GM21723 (cell line): ENCODE measurements around the gene PWWP2B.

Experiments
- ATAC-seq: cut with Tn5 transposase; IDR thresholded peaks from one replicate; pipeline ENCODE4 v1.9.1; 2021; ENCODE audit warnings: mild to moderate bottlenecking, moderate library complexity; ENCODE audit not compliant: unreplicated experiment

PWWP2B gene

DNA sequence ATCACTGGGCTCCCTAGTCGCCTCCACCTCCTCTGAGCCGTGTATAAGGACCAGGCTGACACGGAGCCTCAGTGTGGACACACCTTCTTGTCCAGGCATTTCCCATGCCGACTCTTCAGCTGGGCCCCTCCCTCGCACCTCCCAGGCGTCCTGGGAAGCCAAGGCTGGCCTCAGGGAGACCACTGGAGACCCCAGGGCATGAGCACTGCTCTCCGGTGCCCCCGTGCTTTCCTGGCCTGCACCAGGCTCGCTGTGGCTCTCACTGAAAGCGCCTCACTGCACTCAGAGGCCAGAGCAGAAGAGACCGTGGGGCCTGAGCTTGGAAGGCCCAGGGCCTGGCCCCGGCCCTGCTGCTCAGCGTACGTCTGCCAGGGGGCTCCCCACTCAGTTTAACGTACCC, 33.6 kb upstream of the PWWP2B start:
- ATAC-seq: no peak

GRCh38 chr10:132363921-132364593, 32.9 kb upstream of the PWWP2B start:
- ATAC-seq: no peak

GRCh38 chr10:132364594-132364970, 32.4 kb upstream of the PWWP2B start:
- ATAC-seq: no peak

- ATAC-seq: no peak
Observed at GRCh38 chr10:132365102-132365501, 31.9 kb upstream of the PWWP2B start.

DNA sequence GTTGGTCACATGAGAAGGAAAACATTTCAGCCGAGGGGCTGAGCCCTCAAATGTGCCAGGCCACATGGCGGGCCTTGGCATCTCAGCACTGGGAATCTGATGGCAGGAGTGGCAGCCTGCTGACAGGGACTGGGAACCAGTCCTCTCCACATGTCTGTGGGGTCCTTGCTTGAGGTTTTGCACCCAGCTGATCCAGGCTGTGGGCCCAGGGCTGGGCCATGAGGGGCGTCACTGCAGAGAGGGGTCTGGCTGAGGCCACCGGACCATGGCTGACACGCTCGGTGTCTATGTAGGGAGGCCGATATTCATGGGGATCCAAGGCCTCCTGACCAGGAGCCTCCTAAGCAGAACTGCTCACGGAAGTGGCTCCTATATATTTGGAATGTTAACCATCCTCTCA, 31.0 kb upstream of the PWWP2B start:
- ATAC-seq: no peak

DNA sequence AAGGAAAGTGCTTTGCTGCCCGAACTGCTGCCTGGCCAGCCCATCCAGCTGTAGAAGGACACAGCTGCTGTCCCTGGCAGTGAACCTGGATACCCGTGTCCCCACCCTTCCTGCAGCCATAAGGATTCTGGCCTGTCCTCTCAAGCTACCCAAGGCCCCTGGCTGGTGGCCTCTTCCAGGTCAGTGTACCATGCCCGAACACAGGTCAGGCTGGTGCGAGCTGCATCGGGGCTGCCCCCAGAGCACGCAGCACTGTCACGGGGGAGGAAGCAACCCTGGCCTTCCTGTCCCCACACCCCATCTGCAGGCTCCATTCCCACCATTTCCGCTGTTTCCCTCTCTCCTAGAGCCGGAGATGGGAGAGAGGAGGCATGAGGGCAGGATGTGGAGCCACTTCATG, 30.5 kb upstream of the PWWP2B start:
- ATAC-seq: no peak

- no peak for ATAC-seq
Observed at GRCh38 chr10:132368391-132368790, 28.6 kb upstream of the PWWP2B start.

DNA sequence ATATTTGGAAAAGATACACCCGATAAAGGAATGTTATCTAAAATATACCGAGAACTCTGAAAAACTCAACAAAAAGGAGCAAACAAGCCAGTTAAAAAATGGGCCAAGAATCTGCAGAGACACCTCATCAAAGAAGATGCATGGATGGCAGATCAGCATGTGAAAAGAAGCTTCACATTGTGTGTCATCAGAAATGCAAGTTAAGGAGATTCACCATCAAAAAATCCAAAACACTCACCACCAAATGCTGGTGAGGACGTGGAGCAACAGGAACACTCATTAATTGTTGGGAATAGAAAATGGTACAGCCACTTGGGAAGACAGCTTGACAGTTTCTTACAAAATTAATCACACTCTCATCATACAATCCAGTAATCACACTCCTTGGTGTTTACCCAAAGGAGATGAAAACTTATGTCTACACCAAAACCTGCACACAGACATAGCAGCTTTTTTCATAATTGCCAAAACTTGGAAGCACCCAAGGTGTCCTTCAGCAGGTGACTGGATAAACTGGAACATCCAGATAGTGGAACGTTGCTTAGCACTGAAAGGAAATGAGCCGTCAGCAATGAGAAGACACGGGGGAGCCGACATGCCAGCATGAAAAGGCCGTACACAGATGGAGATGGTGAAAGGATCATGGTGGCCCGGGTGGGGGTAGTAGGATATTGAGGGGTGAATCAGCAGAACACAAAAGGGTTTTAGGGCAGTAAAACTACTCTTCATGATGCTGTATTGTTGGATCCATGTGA, 27.9 kb upstream of the PWWP2B start:
- ATAC-seq: no peak

- ATAC-seq: no peak
Observed at GRCh38 chr10:132369636-132370185, 27.3 kb upstream of the PWWP2B start.

- no peak for ATAC-seq
Observed at GRCh38 chr10:132370426-132371340, 26.3 kb upstream of the PWWP2B start.

DNA sequence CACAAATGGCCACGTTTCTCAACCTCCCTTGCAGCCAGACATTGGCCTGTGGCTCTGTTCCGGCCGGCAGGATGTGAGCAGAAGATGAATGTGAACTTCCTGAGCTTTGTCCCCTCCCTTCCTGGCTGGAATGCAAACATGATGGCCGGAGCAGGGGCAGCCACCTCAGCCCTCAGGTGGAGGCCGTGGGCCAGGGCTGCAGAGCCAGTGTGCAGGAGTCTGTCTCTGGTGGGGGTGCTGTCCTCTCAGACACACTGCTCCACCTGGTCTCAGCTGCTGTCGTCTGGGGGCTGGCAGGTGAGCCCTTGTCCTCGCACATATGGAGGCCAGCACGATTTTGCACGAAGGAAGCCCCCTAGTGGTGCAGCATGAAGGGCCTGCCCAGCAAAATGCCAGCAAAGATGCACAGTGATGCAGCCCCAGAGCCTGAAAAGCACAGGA, 25.3 kb upstream of the PWWP2B start:
- ATAC-seq: no peak

GRCh38 chr10:132372516-132373095, 24.4 kb upstream of the PWWP2B start:
- no peak for ATAC-seq

DNA sequence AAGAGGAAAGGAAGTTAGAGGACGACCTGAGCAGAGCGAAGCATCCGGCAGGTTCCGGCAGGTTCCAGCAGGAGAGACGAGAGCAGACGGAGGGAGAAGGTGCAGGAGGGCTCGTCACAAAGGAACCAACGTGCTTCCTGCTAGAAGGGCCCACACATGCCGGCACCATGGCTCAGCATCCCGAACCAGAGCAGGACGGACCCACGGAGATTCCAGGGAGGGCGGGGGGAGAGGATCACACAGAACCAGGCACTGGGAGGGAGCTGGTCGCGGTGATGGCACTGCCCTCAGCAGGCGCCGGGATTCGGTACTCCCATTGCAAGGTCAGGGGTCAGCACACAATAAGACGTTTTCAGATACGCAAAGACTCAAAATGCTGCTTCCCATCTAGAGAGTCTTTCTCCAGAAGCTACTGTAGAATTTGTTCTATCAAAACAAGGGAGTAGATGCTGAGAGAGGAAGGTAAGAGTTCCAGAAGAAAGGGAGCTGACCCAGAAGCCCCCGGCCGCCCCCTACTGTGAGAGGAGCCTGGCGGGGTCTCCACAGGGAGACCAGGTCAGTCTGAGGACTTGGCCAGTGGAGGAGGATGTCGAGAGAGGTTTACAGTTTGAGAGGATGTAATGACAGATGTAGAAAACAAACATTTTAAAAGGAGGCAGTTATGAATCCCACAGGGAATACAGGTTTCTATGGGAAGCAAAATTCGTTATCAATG, 23.6 kb upstream of the PWWP2B start:
- ATAC-seq: no peak

DNA sequence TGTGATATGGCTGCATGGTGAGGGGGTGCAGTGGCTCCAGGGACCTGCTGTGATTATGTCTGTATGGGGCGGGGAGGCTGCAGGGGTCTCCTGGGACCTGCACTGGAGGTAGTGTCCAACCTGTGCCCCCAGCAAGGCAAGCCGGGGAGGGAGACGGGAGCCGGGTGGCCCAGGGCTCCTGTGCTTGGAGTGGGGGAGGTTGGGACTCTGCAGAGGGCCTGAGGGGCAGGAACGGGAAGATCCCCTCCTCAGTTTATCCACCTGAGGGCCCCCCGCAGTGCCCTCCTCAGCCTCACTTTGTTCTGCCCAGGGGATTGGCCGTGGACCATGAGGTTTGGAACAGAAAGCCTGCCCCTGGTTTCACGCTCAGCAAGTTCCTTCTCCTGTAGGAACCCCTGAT, 22.8 kb upstream of the PWWP2B start:
- no peak for ATAC-seq

DNA sequence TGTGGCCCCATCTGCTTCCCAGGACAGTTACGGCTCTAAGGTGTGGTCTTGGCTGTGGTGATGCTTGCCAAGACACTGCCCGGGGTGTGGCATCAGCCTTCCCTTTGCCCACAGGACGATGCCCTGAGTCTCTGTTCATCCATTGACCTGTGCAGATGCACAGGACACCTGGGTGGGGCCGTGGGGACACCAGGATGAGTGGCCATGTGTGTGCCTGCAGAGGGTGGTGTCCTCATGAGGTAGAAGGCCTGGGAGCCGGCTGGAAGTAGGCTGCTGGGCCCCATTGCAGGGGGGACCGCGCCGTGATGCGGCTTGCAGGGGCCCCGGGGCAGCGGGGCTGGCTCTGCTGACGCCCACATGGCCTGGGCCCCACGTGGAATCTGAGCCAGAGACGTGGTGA, 22.4 kb upstream of the PWWP2B start:
- no peak for ATAC-seq

GRCh38 chr10:132375116-132375794, 21.7 kb upstream of the PWWP2B start:
- ATAC-seq: no peak

GRCh38 chr10:132375795-132376297, 21.2 kb upstream of the PWWP2B start:
- no peak for ATAC-seq

DNA sequence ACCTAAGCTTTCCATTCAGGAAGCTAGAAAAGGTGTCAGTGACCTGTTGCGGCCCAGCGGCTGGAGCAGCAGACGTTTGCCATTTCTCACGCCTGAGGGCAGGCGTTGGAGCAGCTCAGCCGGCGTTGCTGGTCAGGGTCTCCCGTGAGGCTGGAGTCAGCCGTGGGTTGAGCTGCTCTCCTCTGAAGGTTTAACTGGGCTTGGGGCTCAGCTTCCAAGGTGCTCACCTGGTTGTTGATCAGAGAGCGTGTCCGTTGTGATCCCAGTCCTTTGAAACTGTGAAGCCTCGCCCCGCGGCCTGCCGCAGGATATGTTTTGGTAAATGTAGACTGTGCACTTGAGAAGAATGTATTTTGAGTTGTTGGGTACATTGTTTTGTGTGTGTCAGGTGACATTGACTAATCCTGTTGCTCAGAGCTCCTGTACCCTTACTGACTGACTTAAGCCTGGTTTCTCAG, 20.6 kb upstream of the PWWP2B start:
- no peak for ATAC-seq

GRCh38 chr10:132377326-132377725, 19.7 kb upstream of the PWWP2B start:
- no peak for ATAC-seq
